Measurements from ENCODE around the gene MKNK2. TPM values are rescaled to one million over a fixed set of nuclear protein-coding genes. Genes with fewer than 3 reads are reported as not detected.
"Not testable (repeated sequence)": the region's sequence is repeated elsewhere in the genome, so short reads cannot be mapped to it uniquely, and the experiment has no call there.

The MKNK2 gene
- total RNA-seq, 1 experiment from 2014 or later = 54.4 TPM

- no peak for DNase-seq (ENCODE audit: low read depth)
Measured at GRCh38 chr19:1992759-1993260, 58.2 kb downstream of the MKNK2 start.

- DNase-seq (ENCODE audit: low read depth) = no peak
Measured at GRCh38 chr19:1991018-1991913, 59.8 kb downstream of the MKNK2 start.

DNA sequence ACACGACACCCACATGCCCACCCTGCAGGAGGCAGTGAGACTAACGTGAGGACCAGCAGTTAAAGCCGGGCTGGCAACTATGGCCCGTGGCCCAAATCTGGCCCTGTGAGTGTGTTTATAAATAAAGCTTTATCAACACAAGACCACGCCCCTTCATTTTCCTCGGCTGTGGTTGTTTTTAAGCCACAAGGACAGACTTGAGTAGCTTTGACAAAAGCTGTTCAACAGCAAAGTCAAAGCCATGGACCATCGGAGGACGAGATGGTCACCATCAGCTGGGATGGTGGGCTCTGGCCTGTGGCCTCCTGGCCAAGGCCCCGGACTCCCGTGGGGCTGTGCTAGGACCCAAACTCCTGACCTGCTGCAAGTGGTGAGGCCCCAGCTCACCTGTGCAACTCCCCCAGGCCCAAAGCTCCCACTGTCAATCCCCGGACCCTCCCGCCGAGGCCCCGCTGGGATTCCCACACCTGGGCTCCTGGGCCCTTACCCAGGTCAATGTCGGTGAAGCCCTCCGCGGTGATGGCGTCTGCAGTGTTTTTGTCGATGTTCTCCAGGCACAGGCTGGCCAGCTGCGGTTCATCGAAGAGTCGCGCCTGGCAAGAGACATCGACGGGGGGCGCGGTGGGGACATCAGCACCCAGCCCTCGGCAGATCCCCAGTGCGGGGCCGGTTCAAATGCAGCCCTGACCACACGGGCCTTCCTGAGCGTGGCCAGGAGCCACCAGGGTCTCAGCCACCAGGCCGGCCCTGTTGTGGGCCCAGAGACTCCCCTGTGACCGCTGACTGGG, 60.6 kb downstream of the MKNK2 start:
- no peak for DNase-seq (ENCODE audit: low read depth)

GRCh38 chr19:1989513-1990229, 61.4 kb downstream of the MKNK2 start:
- no peak for DNase-seq (ENCODE audit: low read depth)

GRCh38 chr19:1988464-1988863, 62.6 kb downstream of the MKNK2 start:
- not testable (repeated sequence) for DNase-seq (ENCODE audit: low read depth)

Other genes starting within 250 kb of the MKNK2 start
- 5.5 and 7.8 TPM in 2 replicates for gene ATP8B3, start 239.0 kb downstream of the MKNK2 start, total RNA-seq (2014; rRNA removed; shearing (Covaris generic))
- 3.3 and 3.5 TPM in 2 replicates for gene REXO1, start 202.8 kb downstream of the MKNK2 start, total RNA-seq (2014; rRNA removed; shearing (Covaris generic))
- 2.9 and 4.2 TPM in 2 replicates for gene KLF16, start 187.7 kb downstream of the MKNK2 start, total RNA-seq (2014; rRNA removed; shearing (Covaris generic))
- gene ABHD17A, start 165.7 kb downstream of the MKNK2 start, total RNA-seq (2014; rRNA removed; shearing (Covaris generic)) = 42.1 and 61.5 TPM in 2 replicates
- gene ADAT3, start 145.8 kb downstream of the MKNK2 start, total RNA-seq (2014; rRNA removed; shearing (Covaris generic)) = 1.3 and 2.4 TPM in 2 replicates
- gene SCAMP4, start 145.8 kb downstream of the MKNK2 start, total RNA-seq (2014; rRNA removed; shearing (Covaris generic)) = 55.2 and 67.9 TPM in 2 replicates
- 38.6 and 45.4 TPM in 2 replicates for gene CSNK1G2, start 110.1 kb downstream of the MKNK2 start, total RNA-seq (2014; rRNA removed; shearing (Covaris generic))
- 37.0 and 42.1 TPM in 2 replicates for gene BTBD2, start 35.5 kb downstream of the MKNK2 start, total RNA-seq (2014; rRNA removed; shearing (Covaris generic))
- gene MOB3A, start 45.1 kb upstream of the MKNK2 start, total RNA-seq (2014; rRNA removed; shearing (Covaris generic)) = 24.2 and 26.6 TPM in 2 replicates
- 1.4 and 2.2 TPM in 2 replicates for gene IZUMO4, start 45.7 kb upstream of the MKNK2 start, total RNA-seq (2014; rRNA removed; shearing (Covaris generic))
- 49.6 and 50.0 TPM in 2 replicates for gene AP3D1, start 100.3 kb upstream of the MKNK2 start, total RNA-seq (2014; rRNA removed; shearing (Covaris generic))
- 3.6 and 5.6 TPM in 2 replicates for gene DOT1L, start 112.7 kb upstream of the MKNK2 start, total RNA-seq (2014; rRNA removed; shearing (Covaris generic))
- 60.0 and 71.2 TPM in 2 replicates for gene PLEKHJ1, start 185.1 kb upstream of the MKNK2 start, total RNA-seq (2014; rRNA removed; shearing (Covaris generic))
- gene SF3A2, start 185.6 kb upstream of the MKNK2 start, total RNA-seq (2014; rRNA removed; shearing (Covaris generic)) = 18.9 and 24.7 TPM in 2 replicates
- 0.48 TPM in 1 of 2 replicates, not detected in the other for gene AMH, start 198.1 kb upstream of the MKNK2 start, total RNA-seq (2014; rRNA removed; shearing (Covaris generic))
- gene JSRP1, start 205.2 kb upstream of the MKNK2 start, total RNA-seq (2014; rRNA removed; shearing (Covaris generic)) = not detected in 2 replicates
- gene PEAK3, start 230.9 kb upstream of the MKNK2 start, total RNA-seq (2014; rRNA removed; shearing (Covaris generic)) = 0.20 and 0.24 TPM in 2 replicates